ENCODE measurements around the gene AHNAK. TPM values are rescaled to one million over a fixed set of nuclear protein-coding genes. Genes with fewer than 3 reads are reported as not detected.
"Not testable (repeated sequence)": the region's sequence is repeated elsewhere in the genome, so short reads cannot be mapped to it uniquely, and the experiment has no call there.

Gene AHNAK
- total RNA-seq, 1 donor from 2014 or later = 432 TPM

DNA sequence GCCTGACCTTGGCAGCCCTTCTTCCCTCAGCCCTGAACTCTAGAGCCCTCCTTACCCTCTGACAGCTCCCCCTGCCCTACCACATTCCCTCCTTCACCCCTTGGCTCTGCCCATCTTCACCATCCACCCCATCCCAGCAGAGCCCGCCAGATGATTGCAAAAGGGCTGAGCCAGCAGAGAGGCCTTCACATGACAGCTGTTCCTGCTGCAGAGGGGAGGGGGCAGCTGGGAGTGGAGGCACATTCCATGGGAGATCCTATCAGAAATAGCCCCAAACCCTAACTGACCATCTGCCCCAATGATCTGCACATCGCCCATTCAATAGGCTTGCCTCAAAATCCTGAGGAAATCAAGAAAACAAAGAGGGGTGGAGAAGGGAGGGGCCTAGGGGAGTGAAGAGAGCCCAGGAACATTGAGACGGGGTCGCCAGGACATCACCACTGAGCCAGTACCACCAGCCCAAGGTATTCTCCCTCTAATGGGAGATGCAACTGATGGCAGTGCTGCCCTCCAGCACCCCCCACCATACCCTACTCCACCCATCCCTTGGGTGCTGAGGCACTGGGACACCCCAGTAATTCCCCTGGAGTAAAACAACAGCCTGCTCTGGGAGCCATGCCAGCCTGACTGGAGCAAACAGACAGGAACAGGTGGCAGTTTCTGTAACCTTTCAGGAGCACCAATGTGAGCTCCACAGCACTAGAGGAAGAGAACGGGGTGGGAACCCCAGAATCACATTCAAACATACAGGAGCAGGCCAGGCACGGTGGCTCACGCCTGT is 8.0 kb upstream of the AHNAK start:
- H3K27me3 ChIP-seq (ENCODE audit: control insufficient read depth in 3 of 3, insufficient read depth in 3 of 3, low read length in 3 of 3) = no peaks in the 10 kb centered on the region
- H3K27ac ChIP-seq (ENCODE audit: low read depth, low read length) = peak overlapping the region; percentile 95
- no peaks in the 10 kb centered on the region for H3K9me3 ChIP-seq (ENCODE audit: control insufficient read depth in 3 of 3, low read length in 3 of 3)
- H3K4me1 ChIP-seq (ENCODE audit: control insufficient read depth in 3 of 3, insufficient read depth in 3 of 3, low read length in 3 of 3) = peaks cover 69 to 89% (median 72%) of the 10 kb centered on the region in 3 donors
- H3K4me3 ChIP-seq (ENCODE audit: low read length in 3 of 3) = peak overlapping the region; percentile 30 to 52 (median 52)
- peaks cover 7 to 15% (median 12%) of the 10 kb centered on the region in 3 donors for H3K36me3 ChIP-seq (ENCODE audit: control insufficient read depth in 3 of 3, insufficient read depth in 3 of 3, low read length in 3 of 3)
- H3K9ac ChIP-seq (ENCODE audit: low read depth in 1 of 3, low read length in 3 of 3) = peak overlapping the region; percentile 62 to 88 (median 66)

DNA sequence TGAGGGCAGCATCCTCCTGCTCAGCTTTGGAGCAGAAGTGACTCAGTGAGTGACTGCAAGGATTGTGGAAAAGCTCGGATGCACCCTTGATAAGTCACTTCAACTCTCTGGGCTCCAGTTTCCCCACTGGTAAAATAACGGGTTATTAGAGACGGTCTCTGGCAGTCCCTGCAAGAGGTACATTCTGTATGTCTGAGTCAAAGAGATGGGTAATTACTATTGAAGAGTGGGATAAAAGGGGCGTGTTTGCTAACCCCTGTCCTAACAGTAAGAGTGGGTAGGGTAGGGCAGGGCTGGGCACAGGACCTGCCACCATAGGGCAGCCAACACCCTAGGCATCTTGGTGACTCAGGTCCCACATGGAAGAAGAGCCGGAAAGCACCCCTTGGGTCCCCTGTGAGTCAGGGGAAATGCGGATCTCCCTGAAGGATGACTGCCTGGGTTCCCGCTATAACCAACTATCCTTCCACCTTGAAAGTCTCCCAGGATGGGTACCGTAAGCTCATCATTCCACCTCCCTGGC is 7.3 kb upstream of the AHNAK start:
- Histone ChIP-seq H3K4me3 (ENCODE audit: low read length in 3 of 3) (peak overlapping the region; percentile 30 to 67 (median 52)), H3K9ac (ENCODE audit: low read depth in 1 of 3, low read length in 3 of 3) (peak overlapping the region; percentile 66 to 95 (median 88)), H3K4me1 (ENCODE audit: control insufficient read depth in 3 of 3, insufficient read depth in 3 of 3, low read length in 3 of 3) (peaks cover 66 to 84% (median 78%) of the 10 kb centered on the region in 3 donors), H3K36me3 (ENCODE audit: control insufficient read depth in 3 of 3, insufficient read depth in 3 of 3, low read length in 3 of 3) (peaks cover under 1 to 10% (median 6%) of the 10 kb centered on the region in 3 donors), H3K27ac (ENCODE audit: low read depth, low read length) (peak overlapping the region; percentile 95), H3K9me3 (ENCODE audit: control insufficient read depth in 3 of 3, low read length in 3 of 3) (no peaks in the 10 kb centered on the region), H3K27me3 (ENCODE audit: control insufficient read depth in 3 of 3, insufficient read depth in 3 of 3, low read length in 3 of 3) (no peaks in the 10 kb centered on the region)

DNA sequence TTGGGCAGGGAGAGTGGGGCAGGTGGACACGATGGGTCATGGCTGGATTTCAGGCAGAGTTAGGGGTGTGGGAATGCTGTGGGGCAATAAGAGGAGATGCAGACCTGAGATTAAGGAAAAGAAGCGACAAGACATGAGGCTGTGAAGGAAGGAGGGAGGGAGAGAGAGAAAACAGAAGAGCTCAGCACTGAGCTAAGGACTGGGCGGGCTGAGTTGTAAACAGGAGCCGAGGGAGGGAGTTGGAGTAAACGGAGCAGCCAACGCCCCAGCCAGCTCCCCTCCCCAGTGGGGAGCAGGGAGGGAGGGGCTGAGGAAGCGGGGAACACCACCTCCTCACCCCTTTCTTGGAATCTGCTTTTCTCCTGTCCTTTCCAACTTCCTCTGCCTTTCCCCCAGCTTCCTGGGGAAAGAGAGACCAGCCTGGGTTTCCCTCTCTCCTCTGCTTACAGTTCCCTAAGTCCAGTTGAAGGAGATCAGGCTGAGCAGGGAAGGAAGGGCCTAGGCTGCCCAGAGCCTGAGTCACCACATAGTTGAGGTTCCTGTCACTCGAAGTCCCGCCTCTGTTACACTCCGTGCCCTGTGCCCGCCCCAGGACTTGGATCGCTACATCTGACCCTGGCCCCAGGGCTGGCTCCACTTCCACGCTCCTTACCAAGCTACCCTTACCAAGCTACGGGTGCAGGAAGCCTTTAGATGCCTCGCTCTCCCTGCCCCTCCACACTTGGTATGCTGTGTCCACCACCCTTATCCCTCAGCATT is 6.7 kb upstream of the AHNAK start:
- H3K9ac ChIP-seq (ENCODE audit: low read depth in 1 of 3, low read length in 3 of 3) = peak overlapping the region; percentile 66 to 95 (median 88)
- H3K27ac ChIP-seq (ENCODE audit: low read depth, low read length) = peak overlapping the region; percentile 95
- H3K36me3 ChIP-seq (ENCODE audit: control insufficient read depth in 3 of 3, insufficient read depth in 3 of 3, low read length in 3 of 3) = peaks cover 0 to 6% (median under 1%) of the 10 kb centered on the region in 3 donors
- no peaks in the 10 kb centered on the region for H3K27me3 ChIP-seq (ENCODE audit: control insufficient read depth in 3 of 3, insufficient read depth in 3 of 3, low read length in 3 of 3)
- no peaks in the 10 kb centered on the region for H3K9me3 ChIP-seq (ENCODE audit: control insufficient read depth in 3 of 3, low read length in 3 of 3)
- peaks cover 72 to 90% (median 82%) of the 10 kb centered on the region in 3 donors for H3K4me1 ChIP-seq (ENCODE audit: control insufficient read depth in 3 of 3, insufficient read depth in 3 of 3, low read length in 3 of 3)
- H3K4me3 ChIP-seq (ENCODE audit: low read length in 3 of 3) = peak overlapping the region; percentile 30 to 67 (median 52)

DNA sequence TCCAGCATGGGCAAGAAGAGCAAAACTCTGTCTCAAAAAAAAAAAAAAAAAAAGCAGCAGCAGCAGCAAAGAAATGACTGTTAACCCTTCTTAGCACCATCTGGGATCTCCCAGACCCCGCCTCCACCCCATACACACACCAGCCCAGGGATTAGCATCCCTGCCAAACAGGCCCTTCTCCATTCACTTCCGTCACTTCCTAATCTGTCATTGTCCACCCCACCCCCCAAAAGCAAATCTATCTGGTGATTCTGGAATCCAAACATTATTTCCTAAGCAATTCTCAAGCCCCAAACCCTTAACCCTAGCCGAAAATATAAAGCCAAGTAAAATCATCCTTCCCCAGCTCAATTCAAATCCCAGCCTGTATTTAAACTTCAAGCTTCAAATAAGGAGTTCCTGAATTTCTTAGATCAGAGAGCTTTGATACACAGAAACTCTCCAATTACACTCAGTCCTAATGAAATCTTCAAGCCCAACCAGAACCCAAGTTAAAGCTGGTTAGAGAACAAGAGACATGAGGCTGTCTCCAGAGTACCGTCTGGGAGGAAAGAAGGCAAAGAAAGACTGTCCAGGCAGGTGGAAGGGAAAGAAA is 6.0 kb upstream of the AHNAK start:
- Histone ChIP-seq H3K27ac (ENCODE audit: low read depth, low read length) (peak overlapping the region; percentile 95), H3K27me3 (ENCODE audit: control insufficient read depth in 3 of 3, insufficient read depth in 3 of 3, low read length in 3 of 3) (no peaks in the 10 kb centered on the region), H3K9me3 (ENCODE audit: control insufficient read depth in 3 of 3, low read length in 3 of 3) (no peaks in the 10 kb centered on the region), H3K9ac (ENCODE audit: low read depth in 1 of 3, low read length in 3 of 3) (peak overlapping the region; percentile 66 to 95 (median 88)), H3K4me3 (ENCODE audit: low read length in 3 of 3) (peak overlapping the region; percentile 30 to 67 (median 52)), H3K36me3 (ENCODE audit: control insufficient read depth in 3 of 3, insufficient read depth in 3 of 3, low read length in 3 of 3) (peaks cover 0 to 4% (median 0%) of the 10 kb centered on the region in 3 donors), H3K4me1 (ENCODE audit: control insufficient read depth in 3 of 3, insufficient read depth in 3 of 3, low read length in 3 of 3) (peaks cover 78 to 92% (median 89%) of the 10 kb centered on the region in 3 donors)

DNA sequence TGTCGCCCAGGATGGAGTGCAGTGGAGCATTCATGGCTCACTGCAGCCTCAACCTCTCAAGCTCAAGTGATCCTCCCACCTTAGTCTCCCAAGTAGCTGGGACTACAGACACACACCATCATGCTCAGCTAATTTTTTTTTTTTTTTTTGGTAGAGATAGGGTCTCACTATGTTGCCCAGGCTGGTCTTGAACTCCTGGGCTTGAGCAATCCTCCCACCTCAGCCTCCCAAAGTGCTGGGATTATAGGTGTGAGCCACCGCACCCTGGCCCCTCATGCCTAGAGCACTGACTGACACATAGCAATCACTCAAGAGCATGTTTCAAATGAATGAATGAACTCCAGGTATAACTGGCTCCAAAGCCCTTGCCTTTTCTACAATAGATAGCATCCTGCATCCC is 3.9 kb upstream of the AHNAK start:
- not testable (repeated sequence) for H3K9me3 ChIP-seq (ENCODE audit: control insufficient read depth in 3 of 3, low read length in 3 of 3); H3K36me3 ChIP-seq (ENCODE audit: control insufficient read depth in 3 of 3, insufficient read depth in 3 of 3, low read length in 3 of 3); H3K9ac ChIP-seq (ENCODE audit: low read depth in 1 of 3, low read length in 3 of 3); H3K27ac ChIP-seq (ENCODE audit: low read depth, low read length); H3K4me3 ChIP-seq (ENCODE audit: low read length in 3 of 3); H3K27me3 ChIP-seq (ENCODE audit: control insufficient read depth in 3 of 3, insufficient read depth in 3 of 3, low read length in 3 of 3)
- H3K4me1 ChIP-seq (ENCODE audit: control insufficient read depth in 3 of 3, insufficient read depth in 3 of 3, low read length in 3 of 3) = peaks cover 60 to 79% (median 75%) of the 10 kb centered on the region in 3 donors

DNA sequence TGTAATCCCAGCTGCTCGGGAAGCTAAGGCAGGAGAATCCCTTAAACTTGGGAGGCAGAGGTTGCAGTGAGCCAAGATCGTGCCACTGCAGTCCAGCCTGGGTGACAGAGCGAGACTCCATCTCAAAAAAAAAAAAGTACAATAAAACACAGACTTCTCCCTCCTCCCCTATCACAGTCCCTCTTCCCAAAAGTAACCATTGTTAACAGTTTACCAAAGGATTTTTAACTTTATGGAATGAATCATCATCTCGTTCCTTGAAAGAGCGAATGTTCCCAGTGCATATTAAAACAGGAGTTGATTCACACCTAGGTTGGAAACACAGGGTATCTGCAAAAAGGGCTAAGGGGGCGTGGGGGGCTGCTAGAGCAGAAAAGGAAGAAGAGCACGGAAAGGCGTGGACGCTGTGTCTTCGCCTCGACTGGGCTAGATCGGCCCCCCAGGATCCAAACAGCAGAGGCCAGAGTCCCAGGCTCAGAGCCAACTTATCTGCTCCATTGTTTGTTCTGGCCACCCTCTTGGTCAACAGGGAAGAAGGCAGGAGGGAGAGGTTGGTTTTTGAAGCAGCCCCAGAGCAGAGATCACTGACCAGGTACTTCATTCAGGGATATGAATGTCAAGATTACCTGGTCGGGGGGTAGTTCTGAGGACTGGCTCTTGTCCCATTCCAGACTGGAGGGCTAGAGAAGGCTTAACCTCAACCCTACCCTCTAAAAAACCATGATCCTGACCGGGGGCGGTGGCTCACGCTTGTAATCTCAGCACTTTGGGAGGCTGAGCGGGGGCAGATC is 2.1 kb upstream of the AHNAK start:
- Histone ChIP-seq H3K27ac (ENCODE audit: low read depth, low read length) (peak overlapping the region; percentile 94), H3K27me3 (ENCODE audit: control insufficient read depth in 3 of 3, insufficient read depth in 3 of 3, low read length in 3 of 3) (no peaks in the 10 kb centered on the region), H3K4me1 (ENCODE audit: control insufficient read depth in 3 of 3, insufficient read depth in 3 of 3, low read length in 3 of 3) (peaks cover 49 to 76% (median 75%) of the 10 kb centered on the region in 3 donors), H3K9ac (ENCODE audit: low read depth in 1 of 3, low read length in 3 of 3) (peak overlapping the region; percentile 0 to 100 (median 98)), H3K9me3 (ENCODE audit: control insufficient read depth in 3 of 3, low read length in 3 of 3) (no peaks in the 10 kb centered on the region), H3K36me3 (ENCODE audit: control insufficient read depth in 3 of 3, insufficient read depth in 3 of 3, low read length in 3 of 3) (peaks cover 0 to 2% (median 0%) of the 10 kb centered on the region in 3 donors), H3K4me3 (ENCODE audit: low read length in 3 of 3) (peak overlapping the region in 1 of 3 donors; percentile 72)

DNA sequence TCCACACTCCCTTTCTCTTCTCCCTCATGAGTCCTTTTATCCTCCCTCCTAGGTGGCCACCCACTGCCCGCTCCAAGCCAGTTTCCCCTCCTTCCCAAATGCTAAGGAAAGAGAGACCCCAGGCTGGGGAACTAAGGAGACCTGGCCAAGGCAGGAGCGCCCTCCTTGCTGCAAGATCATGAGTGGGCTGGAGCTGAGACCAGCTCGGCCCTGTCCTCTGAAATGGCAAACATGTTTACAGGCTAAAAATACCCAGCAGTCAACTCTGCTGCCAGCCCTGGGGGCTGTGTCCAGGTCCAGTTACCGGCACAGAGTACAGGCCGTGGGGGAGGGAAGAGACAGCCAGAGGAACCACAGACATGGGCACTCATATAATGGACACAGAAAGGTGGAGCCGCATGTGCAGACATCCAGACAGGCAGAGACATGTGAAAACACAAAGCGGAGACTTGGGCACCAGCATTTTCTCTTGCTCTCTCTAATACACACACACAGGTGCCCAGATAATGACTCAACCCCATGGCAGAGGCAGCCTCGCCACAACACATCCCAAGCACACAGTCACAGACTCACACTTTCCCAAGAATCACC is 1.2 kb upstream of the AHNAK start:
- peak overlapping the region; percentile 97 to 100 (median 98) for H3K9ac ChIP-seq (ENCODE audit: low read depth in 1 of 3, low read length in 3 of 3)
- H3K27me3 ChIP-seq (ENCODE audit: control insufficient read depth in 3 of 3, insufficient read depth in 3 of 3, low read length in 3 of 3) = no peaks in the 10 kb centered on the region
- peak overlapping the region; percentile 94 for H3K27ac ChIP-seq (ENCODE audit: low read depth, low read length)
- H3K9me3 ChIP-seq (ENCODE audit: control insufficient read depth in 3 of 3, low read length in 3 of 3) = no peaks in the 10 kb centered on the region
- peaks cover 50 to 76% (median 75%) of the 10 kb centered on the region in 3 donors for H3K4me1 ChIP-seq (ENCODE audit: control insufficient read depth in 3 of 3, insufficient read depth in 3 of 3, low read length in 3 of 3)
- H3K4me3 ChIP-seq (ENCODE audit: low read length in 3 of 3) = peak overlapping the region; percentile 72 to 84 (median 83)
- H3K36me3 ChIP-seq (ENCODE audit: control insufficient read depth in 3 of 3, insufficient read depth in 3 of 3, low read length in 3 of 3) = peaks cover 0 to 4% (median 0%) of the 10 kb centered on the region in 3 donors

DNA sequence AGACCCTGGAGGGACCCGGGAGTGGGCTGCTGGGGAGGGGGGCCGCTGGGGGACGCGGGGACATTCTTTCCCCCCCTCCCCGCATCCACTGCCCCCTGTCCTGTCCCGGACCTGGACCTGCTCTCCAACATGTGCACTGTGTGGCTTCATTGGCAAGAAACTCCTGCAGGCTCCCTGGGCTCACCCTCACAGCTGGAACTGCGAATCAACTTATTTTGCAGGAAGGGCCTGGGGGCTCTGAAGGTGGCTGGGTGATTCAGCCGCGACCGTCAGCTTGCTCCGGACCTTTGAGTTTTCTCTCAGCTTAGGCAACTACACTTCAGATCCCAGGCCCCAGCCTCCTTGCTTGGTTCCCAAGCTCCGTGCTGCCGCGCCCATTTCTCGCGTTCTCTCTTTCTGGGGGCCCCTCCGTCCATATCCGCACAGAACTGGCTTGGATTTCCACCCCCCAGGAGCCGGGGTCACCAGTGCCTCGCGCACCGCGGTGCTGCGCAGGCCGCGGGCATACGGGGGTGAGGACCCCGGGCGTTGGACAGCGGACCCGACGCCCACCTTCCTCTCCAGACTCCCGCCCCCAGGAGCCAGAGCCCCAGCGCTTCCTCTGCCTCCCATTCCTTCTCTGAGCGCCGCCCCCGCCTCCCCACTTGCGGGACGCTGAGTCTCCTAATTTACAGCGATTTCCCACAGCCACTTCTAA is 471 bp upstream of the AHNAK start:
- H3K4me1 ChIP-seq (ENCODE audit: control insufficient read depth in 3 of 3, insufficient read depth in 3 of 3, low read length in 3 of 3) = peaks cover 50 to 76% (median 75%) of the 10 kb centered on the region in 3 donors
- H3K9ac ChIP-seq (ENCODE audit: low read depth in 1 of 3, low read length in 3 of 3) = peak overlapping the region; percentile 97 to 100 (median 98)
- peaks cover 0 to 4% (median 0%) of the 10 kb centered on the region in 3 donors for H3K36me3 ChIP-seq (ENCODE audit: control insufficient read depth in 3 of 3, insufficient read depth in 3 of 3, low read length in 3 of 3)
- H3K9me3 ChIP-seq (ENCODE audit: control insufficient read depth in 3 of 3, low read length in 3 of 3) = no peaks in the 10 kb centered on the region
- H3K4me3 ChIP-seq (ENCODE audit: low read length in 3 of 3) = peak overlapping the region; percentile 72 to 84 (median 83)
- peak overlapping the region; percentile 94 for H3K27ac ChIP-seq (ENCODE audit: low read depth, low read length)
- H3K27me3 ChIP-seq (ENCODE audit: control insufficient read depth in 3 of 3, insufficient read depth in 3 of 3, low read length in 3 of 3) = no peaks in the 10 kb centered on the region
